HepG2 (cell line): ENCODE measurements around the gene HIC1. TPM values are rescaled to one million over a fixed set of nuclear protein-coding genes. Genes with fewer than 3 reads are reported as not detected.
A peak's percentile ranks its signal among the peaks of the same experiment; 100 is the strongest.

ENCODE experiments used
- BORCS8-MEF2B ChIP-seq: sonication (generic); formaldehyde crosslinking; IDR thresholded peaks from 2 replicates; pipeline ENCODE4 v1.8.0; 2022; ENCODE audit warnings: mild to moderate bottlenecking, missing genetic modification reagents
- FOXA3 ChIP-seq: IDR thresholded peaks from 2 replicates; pipeline ENCODE4 v1.6.1; 2016; ENCODE audit warnings: missing genetic modification reagents, missing compliant biosample characterization
- FOXC1 ChIP-seq: sonication (generic); formaldehyde crosslinking; IDR thresholded peaks from 2 replicates; pipeline ENCODE4 v1.8.0; 2022; ENCODE audit warnings: mild to moderate bottlenecking, missing genetic modification reagents, borderline replicate concordance
- GLMP ChIP-seq: sonication (generic); formaldehyde crosslinking; IDR thresholded peaks from 2 replicates; pipeline ENCODE4 v1.9.0; 2021; ENCODE audit warnings: missing genetic modification reagents, mild to moderate bottlenecking, borderline replicate concordance
- JUND ChIP-seq: sonication (generic); formaldehyde crosslinking; IDR thresholded peaks from 2 replicates; pipeline ENCODE4 v1.8.0; 2022; ENCODE audit warnings: mild to moderate bottlenecking, missing genetic modification reagents
- NFYB ChIP-seq: sonication (generic); formaldehyde crosslinking; IDR thresholded peaks from 2 replicates; pipeline ENCODE4 v1.4.0; 2020; ENCODE audit warnings: missing genetic modification reagents
- PREB ChIP-seq: sonication (generic); formaldehyde crosslinking; IDR thresholded peaks from 2 replicates; pipeline ENCODE4 v1.4.0; 2020; ENCODE audit warnings: missing genetic modification reagents
- THAP11 ChIP-seq: IDR thresholded peaks from 2 replicates; pipeline ENCODE4 v1.6.1; 2016; ENCODE audit warnings: missing biosample characterization, missing genetic modification reagents
- YEATS2 ChIP-seq: sonication (generic); formaldehyde crosslinking; IDR thresholded peaks from 2 replicates; pipeline ENCODE4 v1.4.0; 2020; ENCODE audit warnings: missing genetic modification reagents, borderline replicate concordance
- ZBTB3 ChIP-seq: sonication (generic); formaldehyde crosslinking; IDR thresholded peaks from 2 replicates; pipeline ENCODE4 v1.4.0; 2020; ENCODE audit warnings: low read depth, mild to moderate bottlenecking, moderate library complexity, missing genetic modification reagents, borderline replicate concordance
- ZMYM2 ChIP-seq: sonication (generic); formaldehyde crosslinking; IDR thresholded peaks from 2 replicates; pipeline ENCODE4 v1.8.0; 2022; ENCODE audit warnings: mild to moderate bottlenecking, missing genetic modification reagents
- ZNF276 ChIP-seq: sonication (generic); formaldehyde crosslinking; IDR thresholded peaks from 2 replicates; pipeline ENCODE4 v1.4.0; 2020; ENCODE audit warnings: mild to moderate bottlenecking, low read depth, missing genetic modification reagents
- ZNF337 ChIP-seq: sonication (generic); formaldehyde crosslinking; IDR thresholded peaks from 2 replicates; pipeline ENCODE4 v1.5.1; 2020; ENCODE audit warnings: missing genetic modification reagents, low read depth, mild to moderate bottlenecking, borderline replicate concordance
- ZNF639 ChIP-seq: conservative IDR thresholded peaks from 2 replicates; pipeline ENCODE4 v1.6.1; 2018; ENCODE audit warnings: missing genetic modification reagents
- ZNF773 ChIP-seq: sonication (generic); formaldehyde crosslinking; IDR thresholded peaks from 2 replicates; pipeline ENCODE4 v1.4.0; 2020; ENCODE audit warnings: missing genetic modification reagents, borderline replicate concordance
- polyA plus RNA-seq, 8 experiments: library from polyadenylated mRNA; depleted of rRNA in 3 of 8; stranded (reverse) in 7 of 8; unstranded in 1 of 8; fragments of >200 nt; fragmentation: Illumina TruSeq in 4 of 8; extraction: Trizol in 4 of 8; gene quantifications; 2 replicates each; pipeline versions ENCODE4 v1.2.1 to v1.2.3, GENCODE V29; 2011 to 2016; ENCODE audit warnings: low read depth in 4 of 8, missing spikeins in 1 of 8, mixed read lengths in 1 of 8; ENCODE audit not compliant: insufficient read depth in 1 of 8
- total RNA-seq, 5 experiments: library from RNA; depleted of rRNA; stranded (reverse); fragments of >200 nt; fragmentation: Illumina TruSeq; extraction: Trizol; gene quantifications; 2 replicates each; pipeline ENCODE4 v1.2.3, GENCODE V29; 2016; ENCODE audit warnings: low read depth in 1 of 5
- TF ChIP-seq, protein P1 (sequence below): sonication (generic); formaldehyde crosslinking; IDR thresholded peaks from 2 replicates; pipeline ENCODE4 v1.4.0; 2020; ENCODE audit warnings: missing genetic modification reagents
- TF ChIP-seq, protein P2 (sequence below): IDR thresholded peaks from 2 replicates; pipeline ENCODE4 v1.6.1; 2018; ENCODE audit warnings: missing genetic modification reagents, mild to moderate bottlenecking, missing compliant biosample characterization

Gene HIC1
- total and polyA plus RNA-seq, 2 of the 13 experiments (the other 11 are each of a cell fraction or from before 2014, with no cell fraction given): 0.04 to 0.31 TPM

DNA sequence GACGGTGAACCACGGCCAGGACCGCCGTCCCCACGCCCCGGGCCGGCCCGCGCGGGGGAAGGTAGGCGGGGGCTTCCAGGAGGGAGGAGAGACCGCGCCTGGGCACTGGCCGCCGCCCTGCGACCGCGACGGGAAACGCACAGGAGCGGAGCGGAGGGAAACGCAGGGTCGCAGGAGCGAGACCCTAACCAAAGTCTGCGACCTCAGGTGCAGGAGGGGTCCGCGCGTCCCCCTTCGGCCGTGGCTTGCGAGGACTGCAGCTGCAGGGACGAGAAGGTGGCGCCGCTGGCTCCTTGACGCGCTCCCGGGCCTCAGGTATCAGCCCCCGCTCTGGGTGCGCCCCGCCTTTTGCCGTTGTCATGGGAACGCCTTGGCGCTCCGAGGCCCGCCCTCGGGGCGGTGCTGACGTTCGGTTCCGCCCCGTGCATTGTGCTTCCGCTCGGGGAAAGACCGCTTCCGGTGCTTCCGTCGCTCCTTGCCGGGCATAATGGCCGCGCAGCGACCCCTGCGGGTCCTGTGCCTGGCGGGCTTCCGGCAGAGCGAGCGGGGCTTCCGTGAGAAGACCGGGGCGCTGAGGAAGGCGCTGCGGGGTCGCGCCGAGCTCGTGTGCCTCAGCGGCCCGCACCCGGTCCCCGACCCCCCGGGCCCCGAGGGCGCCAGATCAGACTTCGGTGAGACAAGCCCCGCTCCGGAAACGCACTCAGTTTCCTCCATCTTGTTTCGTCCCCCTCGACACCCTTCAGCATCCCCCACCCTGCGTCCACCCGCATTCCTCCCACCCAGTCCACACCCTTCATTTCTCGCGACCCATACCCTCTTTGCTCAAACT, 13.1 kb upstream of the HIC1 start, which contains the start of gene OVCA2 (continued):
- TF ChIP-seq, protein P1, sequence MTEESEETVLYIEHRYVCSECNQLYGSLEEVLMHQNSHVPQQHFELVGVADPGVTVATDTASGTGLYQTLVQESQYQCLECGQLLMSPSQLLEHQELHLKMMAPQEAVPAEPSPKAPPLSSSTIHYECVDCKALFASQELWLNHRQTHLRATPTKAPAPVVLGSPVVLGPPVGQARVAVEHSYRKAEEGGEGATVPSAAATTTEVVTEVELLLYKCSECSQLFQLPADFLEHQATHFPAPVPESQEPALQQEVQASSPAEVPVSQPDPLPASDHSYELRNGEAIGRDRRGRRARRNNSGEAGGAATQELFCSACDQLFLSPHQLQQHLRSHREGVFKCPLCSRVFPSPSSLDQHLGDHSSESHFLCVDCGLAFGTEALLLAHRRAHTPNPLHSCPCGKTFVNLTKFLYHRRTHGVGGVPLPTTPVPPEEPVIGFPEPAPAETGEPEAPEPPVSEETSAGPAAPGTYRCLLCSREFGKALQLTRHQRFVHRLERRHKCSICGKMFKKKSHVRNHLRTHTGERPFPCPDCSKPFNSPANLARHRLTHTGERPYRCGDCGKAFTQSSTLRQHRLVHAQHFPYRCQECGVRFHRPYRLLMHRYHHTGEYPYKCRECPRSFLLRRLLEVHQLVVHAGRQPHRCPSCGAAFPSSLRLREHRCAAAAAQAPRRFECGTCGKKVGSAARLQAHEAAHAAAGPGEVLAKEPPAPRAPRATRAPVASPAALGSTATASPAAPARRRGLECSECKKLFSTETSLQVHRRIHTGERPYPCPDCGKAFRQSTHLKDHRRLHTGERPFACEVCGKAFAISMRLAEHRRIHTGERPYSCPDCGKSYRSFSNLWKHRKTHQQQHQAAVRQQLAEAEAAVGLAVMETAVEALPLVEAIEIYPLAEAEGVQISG (CRISPR knock-in tag): peak; percentile 98
- peak; percentile 71; the same call in 1 of the 2 replicates for TF ChIP-seq FOXC1 (CRISPR knock-in tag)
- 0 out of 2 replicates have a peak, but pooled peaks have one; percentile 49 for TF ChIP-seq ZNF337 (CRISPR knock-in tag)
- TF ChIP-seq ZNF639 (CRISPR knock-in tag): peak; percentile 71; the same call in 1 of the 2 replicates
- TF ChIP-seq ZNF276 (CRISPR knock-in tag): no peak
- TF ChIP-seq ZBTB3 (CRISPR knock-in tag): no peak
- peak; percentile 93 for TF ChIP-seq THAP11 (CRISPR knock-in tag)
- TF ChIP-seq GLMP: no peak
- no peak for TF ChIP-seq ZMYM2 (CRISPR knock-in tag)
- peak; percentile 92; the same call in 1 of the 2 replicates for TF ChIP-seq YEATS2 (CRISPR knock-in tag)
- TF ChIP-seq NFYB (CRISPR knock-in tag): peak; percentile 26; the same call in 1 of the 2 replicates
- TF ChIP-seq FOXA3 (CRISPR knock-in tag): peak; percentile 47; the same call in 1 of the 2 replicates
- TF ChIP-seq ZNF773 (CRISPR knock-in tag): peak; percentile 28; the same call in 1 of the 2 replicates
- TF ChIP-seq BORCS8-MEF2B: no peak; the same call in 1 of the 2 replicates
- TF ChIP-seq JUND (CRISPR knock-in tag): no peak
- TF ChIP-seq, protein P2, sequence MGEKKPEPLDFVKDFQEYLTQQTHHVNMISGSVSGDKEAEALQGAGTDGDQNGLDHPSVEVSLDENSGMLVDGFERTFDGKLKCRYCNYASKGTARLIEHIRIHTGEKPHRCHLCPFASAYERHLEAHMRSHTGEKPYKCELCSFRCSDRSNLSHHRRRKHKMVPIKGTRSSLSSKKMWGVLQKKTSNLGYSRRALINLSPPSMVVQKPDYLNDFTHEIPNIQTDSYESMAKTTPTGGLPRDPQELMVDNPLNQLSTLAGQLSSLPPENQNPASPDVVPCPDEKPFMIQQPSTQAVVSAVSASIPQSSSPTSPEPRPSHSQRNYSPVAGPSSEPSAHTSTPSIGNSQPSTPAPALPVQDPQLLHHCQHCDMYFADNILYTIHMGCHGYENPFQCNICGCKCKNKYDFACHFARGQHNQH (CRISPR knock-in tag): peak; percentile 48; the same call in 1 of the 2 replicates
- no peak for TF ChIP-seq PREB (CRISPR knock-in tag)
